SIG-M5 (cell line): ENCODE measurements around the gene DGCR8.

Experiments used
- DNase-seq: peaks from one replicate; lab custom pipeline; 2025; lab: John Stamatoyannopoulos, UW

DGCR8 gene

GRCh38 chr22:20079745-20080444 lies at the start of gene DGCR8:
DGCR8 (plus strand) TSS chr22:20080241; CDS start chr22:20085964, 5,723 bp downstream.
- DNase-seq: no peak

- no peak for DNase-seq
Observed at GRCh38 chr22:20031732-20032406, 48.2 kb upstream of the DGCR8 start.

- DNase-seq: no peak
Observed at GRCh38 chr22:20032407-20032991, 47.5 kb upstream of the DGCR8 start.

GRCh38 chr22:20033045-20033706 lies 46.9 kb upstream of the DGCR8 start:
- DNase-seq: no peak

GRCh38 chr22:20034143-20034542 lies 45.9 kb upstream of the DGCR8 start:
- no peak for DNase-seq

GRCh38 chr22:20035375-20036083 lies 44.5 kb upstream of the DGCR8 start:
- DNase-seq: no peak

GRCh38 chr22:20036084-20036482 lies 44.0 kb upstream of the DGCR8 start:
- no peak for DNase-seq

GRCh38 chr22:20036535-20037392 lies 43.3 kb upstream of the DGCR8 start:
- DNase-seq: no peak

- DNase-seq: no peak
Observed at GRCh38 chr22:20037419-20037818, 42.6 kb upstream of the DGCR8 start.

GRCh38 chr22:20038574-20038973 lies 41.5 kb upstream of the DGCR8 start:
- DNase-seq: no peak

GRCh38 chr22:20039683-20040325 lies 40.2 kb upstream of the DGCR8 start:
- no peak for DNase-seq

GRCh38 chr22:20040327-20041200 lies 39.5 kb upstream of the DGCR8 start:
- no peak for DNase-seq

- no peak for DNase-seq
Observed at GRCh38 chr22:20043057-20043996, 36.7 kb upstream of the DGCR8 start.

- no peak for DNase-seq
Observed at GRCh38 chr22:20043997-20044342, 36.1 kb upstream of the DGCR8 start.

GRCh38 chr22:20044495-20045151 lies 35.4 kb upstream of the DGCR8 start:
- no peak for DNase-seq

- no peak for DNase-seq
Observed at GRCh38 chr22:20046730-20047129, 33.3 kb upstream of the DGCR8 start.

GRCh38 chr22:20051927-20052308 lies 28.1 kb upstream of the DGCR8 start:
- DNase-seq: no peak
